A172 (cell line): ENCODE results near the gene PRKN. TPM values are rescaled to one million over a fixed set of nuclear protein-coding genes. Genes with fewer than 3 reads are reported as not detected.

ENCODE experiments used
- DNase-seq: peaks from one replicate; pipeline ENCODE4 v3.0.0-alpha.2; 2015; ENCODE audit warnings: low spot score
- total RNA-seq: library from RNA; depleted of rRNA; stranded (reverse); fragments of >200 nt; shearing (Covaris generic); gene quantifications from 2 replicates; pipeline ENCODE4 v1.2.3, GENCODE V29; 2014

PRKN gene
- total RNA-seq, 1 experiment from 2014 or later, result 0.43 TPM

DNA sequence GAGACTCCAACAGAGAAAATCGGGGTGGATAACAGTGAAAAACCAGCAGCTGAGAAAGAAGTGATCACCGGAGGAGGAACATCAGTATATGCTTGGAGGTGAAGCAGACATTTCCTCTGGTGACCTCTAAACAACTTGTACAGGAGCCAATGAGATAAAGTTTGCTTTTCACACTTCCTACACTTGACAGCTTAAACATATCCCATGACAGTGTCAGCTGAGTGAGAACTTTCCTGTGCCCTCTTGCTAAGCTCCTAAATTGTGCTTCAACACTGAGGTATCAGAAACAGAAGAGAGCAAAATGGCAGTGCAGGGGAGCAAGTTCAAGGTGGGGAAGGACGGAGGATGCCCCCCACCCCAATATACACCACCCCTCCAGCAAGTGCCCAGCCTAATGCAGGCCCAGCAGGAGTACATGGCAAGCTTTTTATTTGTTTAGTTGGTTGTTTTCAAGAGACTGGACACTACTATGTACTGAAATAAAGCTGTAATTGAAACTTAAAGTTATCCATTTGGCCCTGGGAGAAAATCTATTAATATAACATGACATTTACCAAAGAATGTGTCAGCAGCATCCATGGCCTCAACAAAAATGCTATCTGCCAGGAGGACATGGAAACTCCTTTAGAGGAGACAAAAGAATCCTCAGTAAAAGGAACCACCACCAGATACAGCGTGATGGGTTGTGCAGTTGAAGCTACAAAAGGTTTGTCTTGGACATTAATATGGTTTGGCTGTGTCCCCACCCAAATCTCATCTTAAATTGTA lies 540.2 kb downstream of the PRKN start:
- DNase-seq, result no peak

DNA sequence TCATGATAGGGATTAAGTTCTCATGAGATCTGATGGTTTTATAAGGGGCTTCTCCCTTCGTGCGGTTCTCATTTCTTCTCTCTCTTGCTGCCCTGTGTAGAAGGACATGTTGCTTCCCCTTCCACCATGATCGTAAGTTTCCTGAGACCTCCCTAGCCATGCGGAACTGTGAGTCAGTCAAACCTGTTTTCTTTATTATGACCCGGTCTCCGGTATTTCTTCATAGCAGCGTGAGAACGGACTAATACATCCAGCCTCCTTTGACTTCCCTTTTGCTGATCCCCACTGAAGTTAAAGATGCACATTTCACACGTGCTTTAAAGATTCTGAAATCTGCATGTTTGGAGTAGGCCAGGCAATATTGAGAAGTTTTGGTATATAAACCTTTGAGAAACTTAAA lies 543.1 kb downstream of the PRKN start:
- no peak for DNase-seq

GRCh38 chr6:162181741-162182401 lies 545.7 kb downstream of the PRKN start:
- DNase-seq, result peak; percentile 34

DNA sequence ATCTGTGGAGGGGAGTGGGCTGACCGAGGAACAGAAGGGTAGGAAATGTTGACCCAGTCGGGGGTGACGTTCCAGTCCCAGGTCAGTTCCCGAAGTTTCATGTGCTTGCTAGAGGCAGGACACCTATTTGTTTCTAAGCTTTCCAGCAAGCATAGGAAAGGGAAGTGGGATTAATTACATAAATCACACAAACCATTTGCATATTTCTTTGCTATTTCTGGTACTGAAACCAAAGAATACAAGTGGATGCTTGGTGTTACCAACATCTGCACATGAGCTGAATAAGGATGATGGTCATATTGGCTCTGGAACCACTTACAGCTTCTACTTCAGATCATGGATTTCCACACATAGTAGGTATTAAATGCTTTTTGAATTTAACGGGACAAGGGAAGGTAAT lies 546.5 kb downstream of the PRKN start:
- no peak for DNase-seq

GRCh38 chr6:162179196-162179951 lies 548.2 kb downstream of the PRKN start:
- DNase-seq, result no peak

DNA sequence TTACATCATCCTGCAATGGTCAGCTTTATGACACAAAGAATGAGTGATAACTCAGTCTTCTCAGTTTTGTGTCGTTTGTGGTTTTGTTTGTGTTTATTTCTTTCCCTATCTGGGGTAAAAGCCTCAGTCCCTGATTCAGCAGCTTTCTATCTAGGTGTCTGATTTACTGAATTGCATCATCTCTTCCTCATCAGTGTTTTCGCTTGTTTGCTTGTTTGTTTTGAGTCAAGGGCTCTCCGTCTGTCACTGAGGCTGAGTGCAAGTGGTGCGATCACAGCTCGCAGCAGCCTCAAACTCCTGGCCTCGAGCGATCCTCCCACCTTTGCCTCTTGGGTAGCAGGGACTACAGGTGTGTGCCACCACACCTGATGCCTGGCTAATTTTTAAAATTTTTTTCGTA lies 548.9 kb downstream of the PRKN start:
- DNase-seq, result no peak

GRCh38 chr6:162178266-162178665 lies 549.3 kb downstream of the PRKN start:
- DNase-seq, result no peak

- DNase-seq, result no peak
Observed at GRCh38 chr6:162177746-162178145, 549.8 kb downstream of the PRKN start.

- DNase-seq, result no peak
Observed at GRCh38 chr6:162173466-162173865, 554.1 kb downstream of the PRKN start.

DNA sequence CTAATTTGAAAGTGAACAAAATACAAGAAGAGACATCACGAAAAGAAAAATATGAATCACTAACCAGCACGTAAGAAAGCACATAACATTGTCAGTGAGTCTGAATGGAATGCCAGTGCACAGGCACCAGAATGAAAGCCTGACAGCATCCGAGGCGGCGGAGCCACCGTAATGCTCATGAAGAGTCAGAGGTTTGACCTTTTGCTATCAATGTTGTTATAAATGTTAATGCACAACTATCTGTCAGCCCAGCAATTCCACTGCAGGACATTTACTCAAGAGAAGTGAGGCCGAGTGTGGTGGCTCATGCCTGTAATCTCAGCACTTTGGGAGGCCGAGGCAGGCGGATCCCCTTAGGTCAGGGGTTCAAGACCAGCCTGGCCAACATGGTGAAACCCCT lies 562.1 kb downstream of the PRKN start:
- no peak for DNase-seq

GRCh38 chr6:162157167-162157870 lies 570.2 kb downstream of the PRKN start:
- DNase-seq, result no peak

DNA sequence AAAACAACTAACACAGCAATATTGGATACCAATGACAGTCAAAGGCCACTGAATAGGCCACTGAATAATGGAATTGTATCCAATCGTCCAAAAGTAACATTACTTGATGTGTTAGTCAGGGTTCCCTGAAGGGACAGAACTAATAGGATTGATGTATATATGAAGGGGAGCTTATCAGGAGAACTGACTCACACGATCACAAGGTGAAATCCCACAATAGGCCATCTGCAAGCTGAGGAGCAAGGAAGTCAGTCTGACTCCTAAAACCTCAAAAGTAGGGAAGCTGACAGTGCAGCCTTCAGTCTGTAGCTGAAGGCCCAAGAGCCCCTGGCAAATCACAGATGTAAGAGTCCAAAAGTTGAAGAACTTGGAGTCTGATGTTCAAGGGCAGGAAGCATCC lies 571.4 kb downstream of the PRKN start:
- DNase-seq, result peak; percentile 6

- no peak for DNase-seq
Observed at GRCh38 chr6:162154930-162155329, 572.6 kb downstream of the PRKN start.

GRCh38 chr6:162154001-162154400 lies 573.6 kb downstream of the PRKN start:
- DNase-seq, result no peak

- no peak for DNase-seq
Observed at GRCh38 chr6:162153120-162153519, 574.4 kb downstream of the PRKN start.

GRCh38 chr6:162151021-162151665 lies 576.4 kb downstream of the PRKN start:
- peak; percentile 61 for DNase-seq

DNA sequence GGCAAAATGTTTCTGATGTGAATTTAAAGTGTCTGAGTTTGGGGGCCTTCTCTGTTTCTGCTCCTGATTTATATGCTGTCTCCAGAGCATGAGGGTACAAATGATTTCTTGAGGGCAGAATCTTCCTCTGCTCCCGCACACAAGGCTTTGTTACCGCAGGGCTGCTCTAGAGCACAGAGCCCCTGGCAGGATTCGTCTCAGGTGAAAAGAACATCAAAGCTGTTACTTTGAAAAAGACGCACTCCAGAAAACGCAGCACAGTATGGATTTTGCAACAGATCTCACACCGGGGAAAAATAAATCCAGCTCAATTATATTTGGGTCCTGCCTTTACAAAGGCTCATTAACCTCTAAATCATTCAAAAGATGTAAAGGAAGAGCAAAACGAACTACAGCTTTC lies 577.3 kb downstream of the PRKN start:
- no peak for DNase-seq

DNA sequence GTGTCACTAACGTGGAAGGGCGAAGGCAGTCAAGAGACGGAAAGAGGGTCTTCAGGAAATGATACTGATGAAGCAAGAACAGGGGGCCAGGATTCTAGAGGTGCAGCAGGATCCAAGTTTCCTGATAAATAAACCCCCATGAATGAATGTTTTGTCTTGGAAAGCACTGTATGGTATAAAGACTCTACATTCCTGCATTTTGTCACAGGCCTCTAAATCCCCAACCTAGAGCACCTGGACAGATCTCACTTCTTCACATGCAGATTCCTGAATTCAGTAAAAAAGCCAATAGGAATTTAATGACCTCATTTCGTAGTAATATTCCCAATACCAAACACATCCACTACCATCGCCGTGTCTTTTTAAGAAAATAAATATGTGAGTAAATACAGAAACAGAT lies 577.8 kb downstream of the PRKN start:
- DNase-seq, result no peak

GRCh38 chr6:162147805-162148204 lies 579.8 kb downstream of the PRKN start:
- no peak for DNase-seq

- no peak for DNase-seq
Observed at GRCh38 chr6:162147281-162147680, 580.3 kb downstream of the PRKN start.

- DNase-seq, result no peak
Observed at GRCh38 chr6:162140251-162140852, 587.2 kb downstream of the PRKN start.
